ENCODE data around the gene TULP4. TPM values are rescaled to one million over a fixed set of nuclear protein-coding genes. Genes with fewer than 3 reads are reported as not detected.

Gene TULP4
- total and polyA plus RNA-seq, 7 experiments from 2014 or later = 33.3 to 79.0 (median 51.8) TPM

DNA sequence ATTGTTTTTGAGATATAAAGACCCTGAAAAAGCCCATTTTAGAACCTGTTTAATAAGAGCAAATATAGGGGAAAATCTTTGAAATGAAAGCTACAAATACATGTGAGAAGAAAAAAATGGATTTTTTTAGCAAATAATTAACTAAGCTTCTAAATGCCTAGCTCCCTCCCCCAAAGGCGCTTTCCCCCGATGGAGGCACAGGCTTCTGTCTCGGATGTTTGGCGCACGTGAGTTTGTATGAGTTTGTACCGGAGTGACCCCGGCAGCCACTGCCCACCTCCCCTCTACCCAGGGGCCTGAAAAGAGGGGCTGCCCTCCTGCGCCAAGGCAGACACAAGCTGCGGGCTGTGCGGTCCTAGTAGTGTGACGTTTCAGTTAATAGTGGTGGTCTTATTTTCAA is 197.2 kb downstream of the TULP4 start:
- no peak overlapping the region for H3K27ac ChIP-seq (ENCODE audit: low read depth, low read length)
- DNase-seq (no peak), ATAC-seq (no peak)
- Mint-ChIP-seq H3K27ac (no peak overlapping the region), H3K4me3 (no peak overlapping the region), H3K27me3 (peaks cover 0 to 2% (median 0%) of the 10 kb centered on the region in 5 donors), H3K9me3 (peaks cover 0 to 1% (median 0%) of the 10 kb centered on the region in 11 donors), H3K4me1 (peaks cover 7 to 9% (median 8%) of the 10 kb centered on the region in 7 donors), H3K36me3 (peaks cover 0 to 35% (median 6%) of the 10 kb centered on the region in 5 donors)
- POLR2A ChIA-PET = interaction anchor here (0.7 kb wide), 1 partner anchor 42 kb away, joined by 3 read pairs; no protein-coding TSS in a partner anchor
- peaks cover 5 to 11% of the 10 kb centered on the region in 2 donors for H3K4me1 ChIP-seq (ENCODE audit: control insufficient read depth in 2 of 2, insufficient read depth in 2 of 2, low read length in 2 of 2)
- CTCF ChIA-PET = interaction anchor here (0.6 to 0.7 kb wide), 2 partner anchors 9 to 72 kb away, joined by 3 to 5 read pairs; no protein-coding TSS in a partner anchor
- H3K4me3 ChIP-seq (ENCODE audit: low read length) = no peak overlapping the region
- no peaks in the 10 kb centered on the region for H3K9me3 ChIP-seq (ENCODE audit: control insufficient read depth in 2 of 3, low read length in 3 of 3)
- H3K27me3 ChIP-seq (ENCODE audit: control insufficient read depth in 2 of 2, insufficient read depth in 2 of 2, low read length in 2 of 2) = no peaks in the 10 kb centered on the region
- H3K36me3 ChIP-seq (ENCODE audit: control insufficient read depth in 2 of 3, insufficient read depth in 3 of 3, low read length in 3 of 3) = peaks cover 0 to 18% (median 0%) of the 10 kb centered on the region in 3 experiments
- intact Hi-C loops (cut with micrococcal nuclease) = no loop called here

DNA sequence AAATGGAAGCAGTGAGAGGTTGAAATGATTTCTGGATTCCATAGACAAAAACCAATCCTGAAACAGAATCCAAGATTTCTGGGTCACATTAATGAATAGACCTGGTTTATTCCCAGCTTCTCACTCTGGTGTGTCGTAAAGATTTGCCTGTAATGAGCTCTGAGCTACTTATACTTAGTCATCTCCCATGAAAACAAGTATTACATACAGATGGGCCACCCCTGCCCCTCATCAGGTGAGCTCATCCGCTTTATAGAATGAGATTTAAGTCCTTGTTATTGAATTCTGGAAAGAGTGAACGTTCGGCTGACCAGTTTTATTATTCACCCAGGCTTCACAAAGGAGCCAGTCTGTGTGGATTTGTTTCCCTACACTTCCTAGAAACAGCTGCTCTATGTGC is 200.5 kb downstream of the TULP4 start:
- no peaks in the 10 kb centered on the region for H3K9me3 ChIP-seq (ENCODE audit: control insufficient read depth in 2 of 3, low read length in 3 of 3)
- Mint-ChIP-seq H3K27ac (no peak overlapping the region), H3K27me3 (peaks cover 0 to 12% (median 0%) of the 10 kb centered on the region in 5 donors), H3K4me1 (peaks cover 17 to 33% (median 28%) of the 10 kb centered on the region in 7 donors), H3K36me3 (peaks cover 0 to 5% (median 0%) of the 10 kb centered on the region in 5 donors), H3K9me3 (no peaks in the 10 kb centered on the region), H3K4me3 (no peak overlapping the region)
- ChIA-PET CTCF (no interaction called here), POLR2A (no interaction called here)
- intact Hi-C loops (cut with micrococcal nuclease) = no loop called here
- H3K27ac ChIP-seq (ENCODE audit: low read depth, low read length) = no peak overlapping the region
- H3K27me3 ChIP-seq (ENCODE audit: control insufficient read depth in 2 of 2, insufficient read depth in 2 of 2, low read length in 2 of 2) = no peaks in the 10 kb centered on the region
- ATAC-seq (no peak), DNase-seq (no peak)
- H3K36me3 ChIP-seq (ENCODE audit: control insufficient read depth in 2 of 3, insufficient read depth in 3 of 3, low read length in 3 of 3) = no peaks in the 10 kb centered on the region
- peaks cover 14 to 15% of the 10 kb centered on the region in 2 donors for H3K4me1 ChIP-seq (ENCODE audit: control insufficient read depth in 2 of 2, insufficient read depth in 2 of 2, low read length in 2 of 2)
- H3K4me3 ChIP-seq (ENCODE audit: low read length) = no peak overlapping the region

DNA sequence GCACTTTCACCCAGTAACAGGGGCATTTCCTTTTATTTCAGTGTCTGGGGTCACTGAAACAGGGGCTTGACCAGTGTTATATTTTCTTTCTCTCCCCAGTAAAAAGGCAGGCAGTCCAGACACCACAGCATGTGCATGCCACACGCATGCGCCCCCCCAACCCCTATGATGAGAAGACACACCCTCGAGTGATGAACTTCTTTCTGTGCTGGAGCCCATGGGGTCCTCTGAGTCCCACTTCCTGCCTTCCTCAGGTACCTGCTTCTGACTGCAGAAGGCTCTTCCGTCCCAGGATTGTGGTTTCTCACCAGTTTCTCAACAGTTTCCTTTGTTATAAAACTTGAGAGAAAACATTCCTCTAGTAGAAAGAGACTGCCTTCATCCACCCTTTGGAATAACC is 201.9 kb downstream of the TULP4 start:
- Histone ChIP-seq H3K9me3 (ENCODE audit: control insufficient read depth in 2 of 3, low read length in 3 of 3) (no peaks in the 10 kb centered on the region), H3K36me3 (ENCODE audit: control insufficient read depth in 2 of 3, insufficient read depth in 3 of 3, low read length in 3 of 3) (no peaks in the 10 kb centered on the region), H3K4me3 (ENCODE audit: low read length) (no peak overlapping the region), H3K27me3 (ENCODE audit: control insufficient read depth in 2 of 2, insufficient read depth in 2 of 2, low read length in 2 of 2) (no peaks in the 10 kb centered on the region), H3K27ac (ENCODE audit: low read depth, low read length) (no peak overlapping the region), H3K4me1 (ENCODE audit: control insufficient read depth in 2 of 2, insufficient read depth in 2 of 2, low read length in 2 of 2) (peaks cover 16 to 18% of the 10 kb centered on the region in 2 donors)
- intact Hi-C loops (cut with micrococcal nuclease) = no loop called here
- Mint-ChIP-seq H3K36me3 (no peaks in the 10 kb centered on the region), H3K27me3 (peaks cover 0 to 13% (median 7%) of the 10 kb centered on the region in 5 donors), H3K4me3 (peak overlapping the region in 3 of 10 donors; percentile 6 to 32 (median 12)), H3K9me3 (no peaks in the 10 kb centered on the region), H3K4me1 (peaks cover 23 to 43% (median 38%) of the 10 kb centered on the region in 7 donors), H3K27ac (peak overlapping the region in 5 of 9 donors; percentile 8 to 71 (median 46))
- no peak for ATAC-seq
- CTCF ChIA-PET = interaction anchor here (1.0 kb wide), 1 partner anchor 300 kb away, joined by 3 read pairs; no protein-coding TSS in a partner anchor
- DNase-seq = peak in 1 of 9 donors; percentile 3
- POLR2A ChIA-PET = no interaction called here

DNA sequence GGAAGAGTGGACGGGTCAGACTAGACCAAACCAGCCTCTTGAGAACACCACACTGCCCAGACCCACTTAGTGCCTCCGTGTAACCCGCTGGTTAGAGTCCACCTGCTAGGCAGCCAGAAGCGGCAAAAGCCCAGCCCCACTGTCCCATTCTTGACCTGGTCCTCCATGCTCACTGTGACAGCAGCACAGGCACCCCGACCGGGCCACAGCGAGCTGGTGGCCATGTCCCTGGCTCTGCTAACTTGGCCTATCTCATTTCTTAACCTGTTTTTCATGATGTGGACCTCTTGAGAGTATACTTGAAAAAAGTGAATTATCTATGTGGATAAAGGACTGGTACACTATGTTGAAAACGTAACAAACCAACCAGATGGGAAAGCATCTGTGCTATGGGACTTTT is 202.7 kb downstream of the TULP4 start:
- no peaks in the 10 kb centered on the region for H3K36me3 Mint-ChIP-seq
- Histone ChIP-seq H3K4me3 (ENCODE audit: low read length) (no peak overlapping the region), H3K9me3 (ENCODE audit: control insufficient read depth in 2 of 3, low read length in 3 of 3) (no peaks in the 10 kb centered on the region), H3K27me3 (ENCODE audit: control insufficient read depth in 2 of 2, insufficient read depth in 2 of 2, low read length in 2 of 2) (no peaks in the 10 kb centered on the region), H3K27ac (ENCODE audit: low read depth, low read length) (no peak overlapping the region), H3K4me1 (ENCODE audit: control insufficient read depth in 2 of 2, insufficient read depth in 2 of 2, low read length in 2 of 2) (peaks cover 16 to 18% of the 10 kb centered on the region in 2 donors), H3K36me3 (ENCODE audit: control insufficient read depth in 2 of 3, insufficient read depth in 3 of 3, low read length in 3 of 3) (no peaks in the 10 kb centered on the region)
- ATAC-seq (no peak), DNase-seq (no peak)
- CTCF ChIA-PET = interaction anchor here (1.0 kb wide), 1 partner anchor 301 kb away, joined by 3 read pairs; no protein-coding TSS in a partner anchor
- no peaks in the 10 kb centered on the region for H3K9me3 Mint-ChIP-seq
- peak overlapping the region in 1 of 10 donors; percentile 32 for H3K4me3 Mint-ChIP-seq
- POLR2A ChIA-PET = no interaction called here
- peaks cover 0 to 16% (median 10%) of the 10 kb centered on the region in 5 donors for H3K27me3 Mint-ChIP-seq
- intact Hi-C loops (cut with micrococcal nuclease) = loop anchor here in 1 of 2 donors (5.0 kb wide), 1 partner anchor 47 kb away; the partner anchor contains the start of gene TMEM181
- peaks cover 23 to 43% (median 38%) of the 10 kb centered on the region in 7 donors for H3K4me1 Mint-ChIP-seq
- no peak overlapping the region for H3K27ac Mint-ChIP-seq

DNA sequence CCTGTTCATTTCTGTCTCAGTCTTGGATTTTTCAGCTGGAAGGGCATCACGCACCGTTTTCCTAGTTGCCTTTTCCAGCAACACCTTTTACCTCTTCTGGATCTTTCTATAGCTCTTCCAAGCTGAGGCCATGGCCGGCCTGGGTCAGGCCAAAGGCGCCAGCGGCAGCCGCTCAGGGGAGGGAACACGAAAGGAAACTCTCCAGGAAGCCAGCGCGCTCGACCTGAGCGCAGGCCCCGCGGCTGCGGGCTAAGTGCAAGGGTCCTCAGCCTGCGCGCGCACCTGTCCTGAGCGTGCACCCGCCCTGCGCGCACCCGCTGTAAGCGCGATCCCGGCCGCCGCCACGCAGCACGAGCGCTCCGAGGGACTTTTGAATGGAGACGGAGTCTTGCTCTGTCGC is 203.8 kb downstream of the TULP4 start:
- POLR2A ChIA-PET = no interaction called here
- H3K4me1 Mint-ChIP-seq = peaks cover 23 to 43% (median 38%) of the 10 kb centered on the region in 7 donors
- intact Hi-C loops (cut with micrococcal nuclease) = loop anchor here in 1 of 2 donors (5.0 kb wide), 1 partner anchor 46 kb away; the partner anchor contains the start of gene TMEM181

DNA sequence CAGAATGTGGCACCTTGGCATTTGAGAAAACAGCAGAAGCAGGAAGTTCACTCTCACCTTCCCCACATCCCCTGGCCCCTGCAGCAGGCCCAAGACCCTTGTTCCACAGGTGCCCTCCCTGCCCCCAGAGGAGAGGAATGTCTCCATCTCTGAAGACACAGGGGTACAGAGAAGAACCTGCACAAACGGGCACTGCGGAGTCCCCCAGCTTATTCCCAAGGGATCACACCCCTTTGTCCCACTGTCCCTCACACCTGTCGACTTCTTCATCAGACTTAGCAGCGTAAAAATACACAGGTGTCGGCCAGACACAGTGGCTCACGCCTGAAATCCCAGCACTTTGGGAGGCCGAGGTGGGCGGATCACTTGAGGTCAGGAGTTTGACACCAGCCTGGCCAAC is 204.8 kb downstream of the TULP4 start:
- POLR2A ChIA-PET = no interaction called here
- H3K27ac ChIP-seq (ENCODE audit: low read depth, low read length) = no peak overlapping the region
- CTCF ChIA-PET = no interaction called here
- DNase-seq (no peak), ATAC-seq (no peak)
- Mint-ChIP-seq H3K4me3 (peak overlapping the region in 1 of 10 donors; percentile 29), H3K27me3 (peaks cover 0 to 26% (median 20%) of the 10 kb centered on the region in 5 donors), H3K27ac (no peak overlapping the region), H3K4me1 (peaks cover 23 to 43% (median 38%) of the 10 kb centered on the region in 7 donors), H3K36me3 (peaks cover 0 to 3% (median 0%) of the 10 kb centered on the region in 5 donors), H3K9me3 (no peaks in the 10 kb centered on the region)
- no peaks in the 10 kb centered on the region for H3K36me3 ChIP-seq (ENCODE audit: control insufficient read depth in 2 of 3, insufficient read depth in 3 of 3, low read length in 3 of 3)
- intact Hi-C loops (cut with micrococcal nuclease) = loop anchor here in 1 of 2 donors (5.0 kb wide), 1 partner anchor 45 kb away; the partner anchor contains the start of gene TMEM181
- H3K9me3 ChIP-seq (ENCODE audit: control insufficient read depth in 2 of 3, low read length in 3 of 3) = no peaks in the 10 kb centered on the region
- H3K4me3 ChIP-seq (ENCODE audit: low read length) = no peak overlapping the region
- H3K27me3 ChIP-seq (ENCODE audit: control insufficient read depth in 2 of 2, insufficient read depth in 2 of 2, low read length in 2 of 2) = no peaks in the 10 kb centered on the region
- peaks cover 16 to 18% of the 10 kb centered on the region in 2 donors for H3K4me1 ChIP-seq (ENCODE audit: control insufficient read depth in 2 of 2, insufficient read depth in 2 of 2, low read length in 2 of 2)

More for the DNA sequence above, 203.8 kb downstream of the TULP4 start:
- Mint-ChIP-seq H3K4me3 (peak overlapping the region in 4 of 10 donors; percentile 29 to 49 (median 32)), H3K36me3 (peaks cover 0 to 3% (median 0%) of the 10 kb centered on the region in 5 donors), H3K27ac (peak overlapping the region in 1 of 9 donors; percentile 67), H3K9me3 (no peaks in the 10 kb centered on the region), H3K27me3 (peaks cover 0 to 22% (median 20%) of the 10 kb centered on the region in 5 donors)
- peaks cover 16 to 18% of the 10 kb centered on the region in 2 donors for H3K4me1 ChIP-seq (ENCODE audit: control insufficient read depth in 2 of 2, insufficient read depth in 2 of 2, low read length in 2 of 2)
- ATAC-seq (no peak), DNase-seq (no peak)
- H3K27ac ChIP-seq (ENCODE audit: low read depth, low read length) = no peak overlapping the region
- no peaks in the 10 kb centered on the region for H3K36me3 ChIP-seq (ENCODE audit: control insufficient read depth in 2 of 3, insufficient read depth in 3 of 3, low read length in 3 of 3)
- H3K4me3 ChIP-seq (ENCODE audit: low read length) = no peak overlapping the region
- H3K27me3 ChIP-seq (ENCODE audit: control insufficient read depth in 2 of 2, insufficient read depth in 2 of 2, low read length in 2 of 2) = no peaks in the 10 kb centered on the region
- no peaks in the 10 kb centered on the region for H3K9me3 ChIP-seq (ENCODE audit: control insufficient read depth in 2 of 3, low read length in 3 of 3)
- CTCF ChIA-PET = no interaction called here

All from naive thymus-derived CD4-positive, alpha-beta T cell (primary cell).